Measurements from ENCODE around the gene FLT3.

The FLT3 gene

DNA sequence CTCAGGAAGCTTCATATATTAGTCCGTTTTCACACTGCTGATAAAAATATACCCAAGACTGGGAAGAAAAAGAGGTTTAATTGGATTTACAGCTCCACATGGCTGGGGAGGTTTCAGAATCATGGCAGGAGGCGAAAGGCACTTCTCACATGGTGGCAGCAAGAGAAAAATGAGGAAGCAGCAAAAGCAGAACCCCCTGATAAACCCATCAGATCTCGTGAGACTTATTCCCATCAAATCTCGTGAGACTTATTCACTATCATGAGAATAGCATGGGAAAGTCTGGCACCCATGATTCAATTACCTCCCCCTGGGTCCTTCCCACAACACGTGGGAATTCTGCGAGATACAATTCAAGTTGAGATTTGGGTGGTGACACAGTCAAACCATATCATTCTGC, 23.1 kb downstream of the FLT3 start:
- Histone ChIP-seq H3K9me3 (ENCODE audit: severe bottlenecking) (peaks cover under 1% of the 10 kb centered on the region), H3K27me3 (ENCODE audit: insufficient read depth, low read depth, severe bottlenecking) (peaks cover 35% of the 10 kb centered on the region), H3K36me3 (no peaks in the 10 kb centered on the region), H3K27ac (no peak overlapping the region), H3K4me3 (ENCODE audit: low read depth, low read length) (no peak overlapping the region)
- TF ChIP-seq, protein P1, sequence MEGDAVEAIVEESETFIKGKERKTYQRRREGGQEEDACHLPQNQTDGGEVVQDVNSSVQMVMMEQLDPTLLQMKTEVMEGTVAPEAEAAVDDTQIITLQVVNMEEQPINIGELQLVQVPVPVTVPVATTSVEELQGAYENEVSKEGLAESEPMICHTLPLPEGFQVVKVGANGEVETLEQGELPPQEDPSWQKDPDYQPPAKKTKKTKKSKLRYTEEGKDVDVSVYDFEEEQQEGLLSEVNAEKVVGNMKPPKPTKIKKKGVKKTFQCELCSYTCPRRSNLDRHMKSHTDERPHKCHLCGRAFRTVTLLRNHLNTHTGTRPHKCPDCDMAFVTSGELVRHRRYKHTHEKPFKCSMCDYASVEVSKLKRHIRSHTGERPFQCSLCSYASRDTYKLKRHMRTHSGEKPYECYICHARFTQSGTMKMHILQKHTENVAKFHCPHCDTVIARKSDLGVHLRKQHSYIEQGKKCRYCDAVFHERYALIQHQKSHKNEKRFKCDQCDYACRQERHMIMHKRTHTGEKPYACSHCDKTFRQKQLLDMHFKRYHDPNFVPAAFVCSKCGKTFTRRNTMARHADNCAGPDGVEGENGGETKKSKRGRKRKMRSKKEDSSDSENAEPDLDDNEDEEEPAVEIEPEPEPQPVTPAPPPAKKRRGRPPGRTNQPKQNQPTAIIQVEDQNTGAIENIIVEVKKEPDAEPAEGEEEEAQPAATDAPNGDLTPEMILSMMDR (IDR thresholded peaks at IDR 0.05; ENCODE audit: low read depth, low read length) = no peak
- DNase-seq = no peak

DNA sequence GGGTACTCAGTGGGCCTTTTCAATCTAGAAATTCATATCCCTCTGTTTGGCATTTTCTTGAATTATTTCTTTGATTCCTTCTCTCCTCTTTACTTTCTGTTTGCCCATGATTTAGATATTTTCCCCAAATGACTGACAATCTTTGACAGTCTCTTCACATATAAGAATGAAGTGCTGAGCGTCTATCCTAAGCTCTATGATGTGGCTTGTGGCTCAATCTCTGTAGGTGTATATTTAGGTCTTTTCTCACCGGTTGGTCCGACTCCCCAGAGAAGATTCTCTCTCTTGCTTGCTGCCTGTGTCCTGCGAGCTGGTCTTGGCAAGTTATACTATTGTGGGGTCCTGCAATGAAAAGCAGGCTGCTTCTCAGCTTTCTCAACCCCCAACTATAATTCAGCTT, 29.0 kb downstream of the FLT3 start:
- Histone ChIP-seq H3K9me3 (ENCODE audit: severe bottlenecking) (no peaks in the 10 kb centered on the region), H3K27me3 (ENCODE audit: insufficient read depth, low read depth, severe bottlenecking) (peaks cover 15% of the 10 kb centered on the region), H3K27ac (no peak overlapping the region), H3K36me3 (no peaks in the 10 kb centered on the region), H3K4me3 (ENCODE audit: low read depth, low read length) (no peak overlapping the region)
- DNase-seq = no peak
- TF ChIP-seq, protein P1 (IDR thresholded peaks at IDR 0.05; ENCODE audit: low read depth, low read length) = no peak

DNA sequence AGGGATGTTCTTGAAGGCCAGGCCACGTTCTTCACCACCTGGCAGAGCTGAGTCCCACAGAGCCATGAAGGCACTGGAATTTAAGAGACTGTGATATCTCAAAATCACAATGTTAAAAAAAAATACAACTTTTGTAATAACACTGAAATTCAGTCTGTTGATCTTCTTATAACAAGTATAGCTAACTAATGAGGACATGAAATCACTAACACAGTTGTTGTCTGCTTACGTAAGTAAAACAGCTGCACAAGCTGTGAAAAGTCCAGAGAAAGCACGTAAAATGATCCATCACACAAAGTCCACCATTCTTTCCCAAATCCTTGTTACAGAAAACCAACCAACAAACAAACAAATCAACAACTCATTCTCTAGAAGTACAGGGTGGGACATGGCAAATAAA, 32.9 kb downstream of the FLT3 start:
- no peaks in the 10 kb centered on the region for H3K36me3 ChIP-seq
- H3K9me3 ChIP-seq (ENCODE audit: severe bottlenecking) = no peaks in the 10 kb centered on the region
- no peak for DNase-seq
- no peak overlapping the region for H3K4me3 ChIP-seq (ENCODE audit: low read depth, low read length)
- peaks cover 16% of the 10 kb centered on the region for H3K27me3 ChIP-seq (ENCODE audit: insufficient read depth, low read depth, severe bottlenecking)
- TF ChIP-seq, protein P1 (IDR thresholded peaks at IDR 0.05; ENCODE audit: low read depth, low read length) = no peak
- no peak overlapping the region for H3K27ac ChIP-seq

DNA sequence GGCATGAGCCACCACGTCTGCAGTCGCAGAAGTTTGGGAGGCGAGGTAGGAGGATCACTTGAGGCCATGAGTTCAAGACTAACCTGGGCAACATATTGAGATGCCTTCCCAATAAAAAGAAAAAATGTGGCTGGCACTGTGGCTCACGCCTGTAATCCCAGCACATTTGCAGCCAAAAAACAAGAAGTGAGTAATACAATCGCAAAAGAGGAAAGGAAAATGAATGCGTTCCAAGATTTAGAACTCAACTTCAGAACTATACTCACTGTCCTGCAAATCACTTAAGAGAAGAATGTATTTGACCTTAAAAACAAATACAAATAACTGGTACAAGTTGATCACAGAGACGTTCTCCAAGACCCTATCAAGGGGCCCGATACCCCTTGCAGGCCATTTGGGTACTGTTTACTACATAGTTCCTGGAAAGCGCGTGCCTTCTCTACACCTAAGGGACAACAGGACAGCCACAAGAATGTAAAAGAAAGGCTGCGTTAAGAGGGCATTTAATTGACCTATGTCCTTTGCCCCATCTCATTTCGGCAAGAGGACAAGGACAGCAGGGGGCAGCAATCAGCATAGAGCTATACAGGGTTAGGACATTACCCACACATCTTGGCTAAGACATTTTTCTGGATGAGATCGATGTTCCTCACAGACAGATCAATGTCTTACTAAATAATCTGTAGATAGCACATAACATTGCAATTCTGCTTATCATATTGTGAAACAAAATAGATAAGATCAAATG, 41.3 kb downstream of the FLT3 start:
- Histone ChIP-seq H3K36me3 (no peaks in the 10 kb centered on the region), H3K4me3 (ENCODE audit: low read depth, low read length) (no peak overlapping the region), H3K27ac (no peak overlapping the region), H3K27me3 (ENCODE audit: insufficient read depth, low read depth, severe bottlenecking) (peaks cover 39% of the 10 kb centered on the region), H3K9me3 (ENCODE audit: severe bottlenecking) (peaks cover 3% of the 10 kb centered on the region)
- peak; percentile 69 for DNase-seq
- TF ChIP-seq, protein P1 (IDR thresholded peaks at IDR 0.05; ENCODE audit: low read depth, low read length) = peak; percentile 70

DNA sequence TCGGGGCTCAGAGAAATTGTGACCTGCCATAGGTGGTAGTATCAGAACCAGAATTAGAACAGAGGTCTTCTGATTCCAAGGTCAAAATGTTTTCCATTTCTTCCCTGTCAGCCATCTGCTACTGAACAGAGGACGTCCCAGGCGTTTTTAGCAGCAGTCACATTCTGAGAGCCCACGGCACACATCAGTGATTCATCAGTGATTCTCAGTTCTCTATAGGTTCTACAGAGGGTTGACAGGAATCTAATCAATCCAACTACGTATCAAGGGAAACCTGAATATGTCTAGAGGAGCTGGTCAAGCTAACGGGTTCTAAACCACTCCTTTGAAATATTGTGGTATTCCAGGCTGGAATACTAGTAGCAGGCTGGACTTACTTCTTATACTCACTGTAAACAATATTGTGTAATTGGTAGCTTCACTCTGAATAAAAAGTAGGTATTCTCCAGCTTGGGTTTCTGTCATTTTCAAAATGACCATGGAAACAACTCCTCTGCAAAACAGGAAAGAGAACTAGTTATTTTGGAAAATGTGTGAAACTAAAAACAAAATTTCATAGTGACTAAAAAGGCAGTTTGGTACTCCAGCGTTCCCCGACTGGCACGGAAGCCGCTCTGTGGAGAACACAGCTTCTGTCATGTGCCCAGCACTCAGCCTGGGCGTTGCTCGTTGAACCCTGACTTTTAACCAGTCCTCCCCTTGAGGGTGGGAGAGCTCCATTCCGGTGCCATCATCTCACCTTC, 43.2 kb downstream of the FLT3 start:
- no peak overlapping the region for H3K4me3 ChIP-seq (ENCODE audit: low read depth, low read length)
- H3K27ac ChIP-seq = no peak overlapping the region
- no peak for DNase-seq
- no peaks in the 10 kb centered on the region for H3K36me3 ChIP-seq
- peaks cover 3% of the 10 kb centered on the region for H3K9me3 ChIP-seq (ENCODE audit: severe bottlenecking)
- H3K27me3 ChIP-seq (ENCODE audit: insufficient read depth, low read depth, severe bottlenecking) = peaks cover 51% of the 10 kb centered on the region
- TF ChIP-seq, protein P1 (IDR thresholded peaks at IDR 0.05; ENCODE audit: low read depth, low read length) = no peak

All from WERI-Rb-1 (cell line).